HG03025 (cell line): Measurements from ENCODE around the gene DDX10.
"Not testable (repeated sequence)": the region's sequence is repeated elsewhere in the genome, so short reads cannot be mapped to it uniquely, and the experiment has no call there.

ENCODE experiments used
- ATAC-seq: cut with Tn5 transposase; IDR thresholded peaks from one replicate; pipeline ENCODE4 v1.9.1; 2021; ENCODE audit warnings: mild to moderate bottlenecking, moderate library complexity; ENCODE audit not compliant: unreplicated experiment, low FRiP score

Gene DDX10

DNA sequence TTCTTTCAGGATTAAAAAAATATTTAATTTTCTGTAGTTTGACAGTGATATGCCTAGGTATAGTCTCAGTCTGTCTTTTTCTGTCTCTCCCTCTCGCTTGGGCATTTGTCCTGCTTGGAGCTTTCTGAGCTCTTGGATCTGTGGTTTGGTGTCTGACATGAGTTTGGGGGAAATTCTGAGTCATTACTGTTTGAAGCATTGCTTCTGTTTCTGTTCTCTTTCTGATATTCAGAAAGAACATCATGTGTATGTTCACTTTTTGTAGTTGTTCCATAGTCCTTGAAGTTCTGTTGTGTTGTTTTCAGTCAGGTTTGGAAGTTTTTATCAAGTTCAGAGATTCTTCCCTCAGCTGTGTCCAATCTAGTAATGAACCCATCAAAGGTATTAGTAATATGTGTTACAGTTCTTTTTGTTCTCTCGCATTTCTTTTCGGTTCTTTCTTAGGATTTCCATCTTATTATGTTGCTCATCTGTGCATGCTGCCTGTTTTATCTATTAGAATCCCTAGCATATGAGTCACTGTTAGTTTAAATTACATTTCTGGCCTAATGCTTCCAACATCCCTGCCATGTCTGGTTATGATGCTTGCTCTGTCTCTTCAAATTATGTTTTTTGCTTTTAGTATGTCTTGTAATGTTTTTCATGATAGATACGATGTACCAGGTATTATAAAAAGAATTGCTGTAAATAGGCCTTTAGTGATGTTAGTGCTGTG lies 48.4 kb downstream of the DDX10 start:
- ATAC-seq, result peak; percentile 56

DNA sequence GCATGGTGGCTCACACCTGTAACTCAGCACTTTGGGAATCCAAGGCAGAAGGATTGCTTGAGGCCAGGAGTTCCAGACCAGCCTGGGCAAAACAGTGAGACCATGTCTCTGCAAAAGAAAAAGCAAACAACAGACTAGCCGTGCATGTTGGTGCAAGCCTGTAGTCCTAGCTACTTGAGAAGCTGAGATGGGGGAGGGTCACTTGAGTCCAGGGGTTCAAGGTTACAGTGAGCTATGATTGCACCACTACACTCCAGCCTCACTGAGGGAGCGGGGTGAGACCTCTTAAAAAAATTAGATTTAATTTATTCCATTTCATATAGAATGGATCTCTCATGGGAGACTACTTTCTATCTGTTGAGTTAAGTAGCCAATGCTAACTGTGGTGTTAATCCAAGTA lies 50.4 kb downstream of the DDX10 start:
- ATAC-seq, result no peak

DNA sequence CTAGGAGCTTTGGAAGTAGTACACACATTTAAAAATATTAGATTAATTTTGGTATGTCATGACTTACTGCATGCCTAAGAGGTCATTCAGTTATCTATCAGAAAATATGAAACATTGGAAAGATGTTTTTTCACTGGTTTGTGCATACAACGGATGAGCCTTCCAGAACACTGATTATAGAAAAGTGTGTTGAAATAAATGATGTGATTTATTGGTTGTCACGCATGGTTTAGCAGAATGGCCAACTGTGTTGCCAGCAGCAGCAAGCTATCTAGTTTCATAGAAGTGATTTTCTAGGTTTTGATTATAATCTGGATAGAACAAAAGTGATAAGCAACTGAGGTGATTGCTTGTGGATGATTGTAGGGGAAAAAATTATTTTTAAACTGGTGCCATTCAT lies 53.6 kb downstream of the DDX10 start:
- ATAC-seq, result no peak

DNA sequence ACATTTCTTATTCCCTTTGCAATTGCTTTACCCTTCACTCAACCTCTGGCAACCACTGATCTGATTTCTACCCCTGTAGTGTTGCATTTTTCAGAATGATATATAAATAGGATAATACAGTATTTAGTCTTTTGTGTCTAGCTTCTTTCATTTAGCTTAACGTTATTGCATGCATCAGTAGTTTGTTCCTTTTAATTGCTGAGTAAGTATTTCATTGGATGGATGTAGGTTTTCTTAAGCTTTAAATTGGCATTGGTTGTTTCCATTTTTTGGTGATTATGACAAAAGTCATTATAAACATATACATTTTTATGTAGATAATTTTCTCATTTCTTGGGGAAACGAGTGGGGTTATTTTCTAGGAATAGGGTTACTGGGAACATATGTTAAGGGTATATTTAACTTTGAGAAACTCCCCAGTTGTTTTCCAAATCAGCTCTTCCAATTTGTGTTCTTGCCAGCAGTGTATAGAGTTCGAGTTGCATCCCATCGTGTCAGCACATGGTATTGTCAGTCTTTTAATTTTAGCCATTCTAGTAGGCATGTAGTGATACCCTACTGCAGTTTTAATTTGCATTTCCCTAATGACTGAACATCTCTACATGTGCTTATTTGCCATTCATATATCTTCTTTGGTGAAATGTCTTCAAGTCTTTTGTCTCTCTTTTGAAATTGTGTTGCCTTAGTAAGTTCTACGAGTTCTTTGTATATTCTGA lies 60.3 kb downstream of the DDX10 start:
- ATAC-seq, result no peak

DNA sequence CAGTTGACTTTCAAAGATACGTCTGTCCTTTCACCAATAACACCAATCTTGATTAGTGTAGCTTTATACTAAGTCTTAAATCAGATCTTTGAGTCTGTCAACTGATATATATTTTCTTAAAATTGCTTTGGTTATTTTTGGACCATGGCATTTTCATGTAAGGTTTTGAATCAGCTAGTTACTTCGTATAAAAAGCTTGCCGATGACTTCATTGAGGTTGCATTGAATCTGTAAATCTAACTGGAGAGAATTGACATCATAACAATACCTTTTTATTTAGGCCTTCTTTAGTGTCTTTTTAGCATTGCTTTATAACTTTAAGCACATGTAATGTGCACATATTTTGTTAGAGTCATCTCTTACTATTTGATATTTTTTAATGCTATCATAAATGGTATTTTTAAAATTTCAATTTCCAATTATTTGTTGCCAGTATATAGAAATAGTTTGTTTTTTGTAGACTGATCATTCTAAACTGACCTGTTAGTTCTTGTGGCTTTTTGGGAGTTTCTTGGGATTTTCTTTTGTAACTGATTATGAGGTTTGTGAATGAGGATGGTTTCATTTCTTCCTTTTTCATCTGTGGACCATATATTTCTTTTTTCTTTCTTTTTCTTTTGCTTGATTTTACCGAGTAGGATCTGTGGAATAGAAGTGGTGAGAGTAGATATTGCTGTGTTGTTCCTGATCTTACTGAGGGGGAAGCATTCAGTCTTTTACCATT lies 61.4 kb downstream of the DDX10 start:
- ATAC-seq, result no peak

DNA sequence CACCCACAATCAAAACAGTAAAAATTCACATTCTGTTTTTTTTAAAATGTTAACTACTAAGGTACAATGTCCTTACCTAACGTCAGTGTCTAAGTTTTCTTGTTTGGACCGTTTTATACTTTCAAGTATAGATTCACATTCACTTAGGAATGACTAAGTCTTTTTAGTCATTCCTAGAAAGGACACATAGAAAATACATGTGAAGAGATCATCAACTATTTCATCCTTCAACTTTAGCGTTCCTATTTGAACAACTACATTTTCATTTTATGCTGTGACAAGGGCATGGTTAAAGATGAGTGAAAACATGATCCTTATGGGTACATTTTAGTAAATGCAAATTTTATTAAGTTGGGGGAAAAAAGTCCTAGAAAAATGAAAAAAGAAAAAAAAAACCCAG lies 62.8 kb downstream of the DDX10 start:
- no peak for ATAC-seq

DNA sequence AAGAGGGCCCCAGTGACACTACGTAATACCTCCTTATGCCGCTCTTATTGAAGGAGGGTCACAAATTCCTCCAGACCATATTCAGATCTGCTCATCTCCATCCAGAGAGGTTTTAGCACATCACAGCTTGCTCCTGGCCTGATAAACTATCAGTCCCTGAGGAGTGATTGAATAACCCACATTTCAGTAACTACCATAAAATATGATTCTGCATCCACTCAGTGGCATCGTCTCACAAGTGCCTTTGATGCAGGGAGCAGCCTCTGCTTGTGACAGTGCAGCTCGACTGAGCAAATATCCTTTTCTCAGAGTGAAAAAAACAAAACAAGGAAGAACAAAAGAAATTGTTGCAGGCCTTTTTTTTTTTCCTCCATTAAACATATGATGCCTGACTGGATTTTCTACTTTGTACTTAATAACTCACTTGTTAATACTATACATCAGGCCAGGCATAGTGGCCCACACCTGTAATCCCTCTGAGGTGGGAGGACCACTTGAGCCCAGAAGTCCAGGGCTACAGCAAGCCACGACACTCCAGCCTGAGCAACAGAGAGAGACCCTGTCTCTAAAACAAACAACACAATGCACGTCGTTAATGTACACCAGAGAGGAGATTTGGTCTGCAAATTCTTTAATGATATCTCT lies 64.5 kb downstream of the DDX10 start:
- ATAC-seq, result no peak

DNA sequence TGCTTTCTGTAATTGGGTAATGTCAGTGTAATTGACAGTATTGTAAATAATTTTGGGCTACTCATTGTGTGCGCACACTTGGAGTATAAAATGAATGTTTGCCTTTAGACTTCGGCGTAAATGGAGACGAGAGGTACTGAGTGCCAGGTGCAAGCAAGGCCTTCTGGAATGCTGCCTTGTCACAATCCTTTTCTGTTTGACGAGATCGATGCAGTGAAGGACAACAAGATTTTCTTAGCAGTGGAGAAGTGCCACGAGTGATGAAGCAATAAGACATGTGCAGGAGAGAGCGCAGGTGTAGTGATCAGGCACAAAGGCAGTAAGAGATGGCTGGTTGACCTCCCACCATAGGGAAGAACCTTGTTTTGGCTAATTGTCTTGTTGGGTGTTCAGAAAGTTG lies 67.5 kb downstream of the DDX10 start:
- no peak for ATAC-seq

DNA sequence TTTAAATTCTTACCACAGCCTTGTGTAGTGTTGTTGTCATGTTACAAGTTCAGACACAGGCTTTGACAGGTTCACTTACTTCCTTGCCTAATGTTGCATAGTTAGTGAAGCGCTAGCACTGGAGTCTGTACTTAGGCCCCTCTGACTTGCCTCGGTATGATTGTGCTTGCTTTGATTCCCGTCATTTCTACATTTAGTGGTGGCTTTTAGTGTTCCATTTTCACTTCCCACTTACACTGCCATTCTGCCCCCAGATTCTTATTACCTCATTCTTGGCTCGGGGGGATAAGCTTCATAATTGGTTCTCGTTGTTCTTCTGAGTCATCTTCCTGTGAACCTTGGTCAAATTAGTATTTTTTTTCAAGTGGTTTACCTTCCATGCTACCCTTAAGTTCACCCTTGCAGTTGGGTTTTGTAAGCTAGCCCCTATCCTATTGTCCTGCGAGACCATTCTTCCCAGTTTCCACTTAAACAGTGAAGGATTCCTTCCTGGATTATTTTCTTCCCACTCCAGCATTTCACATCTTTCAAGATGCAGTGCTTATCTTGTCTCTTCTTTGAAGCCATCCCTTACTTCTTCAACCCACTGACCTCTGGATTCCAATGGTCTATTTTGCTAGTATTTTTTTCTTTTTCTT lies 68.7 kb downstream of the DDX10 start:
- peak; percentile 85 for ATAC-seq

DNA sequence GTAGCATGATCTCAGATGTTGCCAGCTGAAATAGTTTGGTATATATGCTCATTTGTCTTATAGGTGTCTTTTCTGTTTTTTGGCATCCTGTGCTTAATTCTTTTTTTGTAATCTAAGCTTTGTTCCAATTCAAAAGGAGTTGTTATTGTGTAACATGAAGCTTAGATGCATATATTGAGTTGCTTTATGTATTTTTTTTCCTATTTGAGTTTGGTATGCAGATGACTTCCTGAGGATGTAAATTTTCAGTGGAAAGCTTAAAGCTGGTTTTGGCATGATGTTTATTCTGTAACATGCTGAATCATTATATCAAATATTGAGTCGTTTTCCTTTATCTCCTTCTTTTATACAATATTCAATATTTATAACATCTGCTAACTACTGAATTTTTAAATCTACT lies 69.4 kb downstream of the DDX10 start:
- no peak for ATAC-seq

DNA sequence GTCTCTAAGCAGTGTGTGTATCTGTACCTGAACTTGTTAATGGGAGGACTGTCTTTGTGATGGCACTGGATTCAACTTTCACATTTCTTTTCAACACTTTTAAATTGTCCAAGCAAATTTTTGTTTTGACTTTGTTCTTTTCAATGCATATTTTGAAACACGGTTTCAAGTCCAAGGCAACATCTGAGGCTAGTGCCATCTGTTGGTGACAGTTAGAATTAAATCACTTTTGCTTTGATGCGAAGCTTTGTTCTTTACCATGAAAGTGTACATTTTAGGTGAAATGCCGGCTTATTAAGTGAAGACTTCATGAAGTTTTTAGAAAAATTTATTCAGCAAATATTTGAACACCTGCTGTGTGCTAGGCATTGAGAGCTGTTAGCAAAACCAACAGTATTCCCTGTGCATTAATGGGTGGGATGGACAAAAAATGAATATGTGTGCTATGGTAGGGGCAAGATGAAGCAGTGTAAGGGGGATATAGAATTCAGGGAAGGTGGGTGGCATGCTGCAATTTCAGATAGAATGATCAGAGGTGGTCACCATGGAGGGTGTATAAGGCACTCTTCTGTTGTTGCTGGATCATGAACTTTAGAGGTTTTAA lies 70.2 kb downstream of the DDX10 start:
- ATAC-seq, result no peak

DNA sequence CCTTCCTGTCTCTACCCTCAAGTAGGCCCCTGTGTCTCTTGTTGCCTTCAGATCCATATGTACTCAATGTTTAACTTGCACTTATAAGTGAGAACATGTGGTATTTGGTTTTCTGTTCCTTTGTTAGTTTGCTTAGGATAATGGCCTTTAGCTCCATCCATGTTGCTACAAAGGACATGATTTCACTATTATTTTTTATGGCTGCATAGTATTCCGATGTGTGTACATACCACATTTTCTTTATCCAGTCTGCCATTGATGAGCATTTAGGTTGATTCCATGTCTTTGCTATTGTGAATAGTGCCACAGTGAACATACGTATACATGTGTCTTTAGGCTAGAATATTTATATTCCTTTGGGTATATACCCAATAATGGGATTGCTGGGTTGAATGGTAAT lies 75.3 kb downstream of the DDX10 start:
- ATAC-seq, result not testable (repeated sequence)

DNA sequence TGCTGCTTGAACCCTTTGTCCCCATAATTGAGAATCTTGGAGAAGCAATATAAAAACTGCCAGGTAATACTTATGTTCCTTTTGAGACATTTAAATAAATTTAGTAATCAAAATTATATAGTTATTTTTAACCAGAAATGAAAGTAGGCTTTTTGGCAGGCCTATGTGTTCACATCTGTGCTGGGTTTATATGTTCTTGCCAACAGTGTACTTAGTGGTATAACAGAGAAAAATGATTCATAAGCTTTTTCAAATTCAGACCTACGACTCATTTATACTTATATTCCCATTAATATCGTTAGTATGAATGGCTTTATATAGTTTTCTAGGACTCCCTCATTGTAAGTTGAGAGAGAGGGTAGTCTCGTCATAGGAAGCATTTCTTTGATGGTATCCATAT lies 79.0 kb downstream of the DDX10 start:
- no peak for ATAC-seq

DNA sequence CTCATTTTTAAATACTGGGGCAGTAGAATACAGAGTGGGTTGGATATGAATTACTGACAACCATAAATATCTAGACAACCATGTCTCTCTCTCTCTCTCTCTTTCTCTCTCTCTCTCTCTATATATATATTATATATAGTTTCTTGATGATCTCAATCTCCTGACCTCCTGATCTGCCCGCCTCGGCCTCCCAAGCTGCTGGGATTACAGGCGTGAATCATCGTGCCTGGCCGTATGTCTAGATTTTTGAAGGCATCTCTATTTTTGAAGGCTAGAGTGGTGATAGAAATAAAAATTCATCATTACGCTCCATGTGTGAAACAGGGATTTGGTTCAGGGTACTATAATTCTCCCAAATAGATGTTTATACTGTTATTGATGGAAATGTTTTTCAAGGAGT lies 84.1 kb downstream of the DDX10 start:
- no peak for ATAC-seq

DNA sequence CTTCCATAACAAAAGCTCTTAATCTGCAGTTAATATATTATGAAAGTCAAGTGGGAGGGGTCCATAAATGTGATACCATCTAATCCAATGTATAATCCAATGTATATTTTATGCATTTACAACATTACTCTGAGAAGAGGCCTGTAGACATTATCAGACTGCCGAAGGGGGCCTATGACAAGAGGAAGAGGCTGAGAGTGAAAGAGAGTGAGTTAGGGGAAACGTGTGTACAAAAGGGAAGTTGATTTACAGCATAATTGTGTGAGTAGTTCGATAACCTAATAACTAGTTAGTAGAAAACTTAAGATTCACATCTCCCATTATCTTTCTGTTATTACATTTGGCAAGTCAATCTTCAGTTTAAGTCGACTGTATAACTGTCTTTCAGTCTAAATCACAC lies 86.6 kb downstream of the DDX10 start:
- no peak for ATAC-seq

DNA sequence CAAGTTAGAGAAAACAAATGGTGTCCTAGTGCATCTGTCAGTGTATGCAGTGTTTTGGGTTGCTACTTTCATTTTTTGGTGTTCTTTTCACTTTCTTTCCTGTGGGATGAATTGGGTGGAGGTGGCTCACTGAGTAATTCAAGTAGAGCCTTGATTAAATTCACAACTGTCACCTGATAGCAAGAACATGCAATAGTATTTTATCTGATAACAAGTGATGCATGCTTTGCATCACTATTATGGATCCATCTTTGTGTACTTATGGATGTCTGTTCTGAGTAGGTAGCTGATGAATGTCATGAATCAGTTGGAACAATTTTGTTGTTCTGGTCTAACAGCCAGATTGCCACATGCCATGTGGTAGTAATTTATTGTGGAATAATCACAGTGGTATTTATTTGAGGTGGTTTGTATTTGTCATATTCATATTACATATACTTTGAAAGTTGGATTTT lies 87.5 kb downstream of the DDX10 start:
- no peak for ATAC-seq

DNA sequence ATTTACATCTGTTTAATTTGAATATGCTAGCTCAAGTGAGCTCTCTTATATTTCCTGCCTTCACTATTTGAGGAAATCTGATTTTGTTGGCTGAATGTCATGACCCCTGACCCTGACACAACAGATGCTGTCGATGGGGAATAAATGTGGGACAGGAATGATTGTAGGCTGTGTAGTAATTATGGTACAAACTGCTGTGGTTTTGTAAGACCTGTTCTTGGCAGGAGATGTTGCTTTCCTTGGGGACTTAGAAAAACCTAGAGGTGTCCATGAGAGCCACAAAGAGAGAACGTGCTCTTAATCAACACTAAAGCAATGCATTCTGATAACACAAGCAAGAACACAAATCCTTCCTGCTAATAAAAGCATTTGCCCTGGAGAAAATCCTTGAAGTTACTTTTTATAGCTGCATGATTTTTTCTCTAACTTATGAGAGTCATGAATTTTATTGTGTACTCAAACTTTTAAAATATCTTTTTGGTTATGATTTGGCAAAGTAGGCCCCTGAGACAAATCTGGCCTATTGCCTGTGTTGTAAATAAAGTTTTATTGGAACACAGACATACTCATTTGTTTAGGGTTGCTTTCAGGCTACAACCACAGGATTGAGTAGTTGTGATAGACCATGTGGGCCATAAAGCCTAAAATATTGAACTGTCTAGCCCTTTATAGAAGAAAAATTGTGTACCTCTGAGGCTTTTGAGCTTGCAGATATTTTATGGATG lies 90.2 kb downstream of the DDX10 start:
- ATAC-seq, result no peak

DNA sequence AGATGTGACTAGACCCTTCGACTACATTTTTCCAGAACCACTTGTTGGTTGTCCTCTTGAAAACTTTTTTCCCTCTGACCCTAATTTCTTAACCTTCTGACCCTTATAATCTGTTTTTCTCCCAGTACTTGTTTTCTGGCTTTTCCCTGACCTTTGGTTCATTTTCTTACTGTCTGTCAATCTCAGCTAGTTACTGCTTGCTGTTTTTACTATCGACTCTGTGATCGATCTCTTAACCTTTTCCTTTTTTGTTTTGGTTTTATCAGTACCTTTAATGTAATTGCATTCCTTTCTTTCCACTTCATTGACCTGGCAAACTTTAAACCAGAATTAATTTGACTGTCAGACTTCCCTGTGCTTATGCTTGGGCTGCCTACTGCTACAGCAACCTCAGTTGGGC lies 92.8 kb downstream of the DDX10 start:
- ATAC-seq, result no peak

DNA sequence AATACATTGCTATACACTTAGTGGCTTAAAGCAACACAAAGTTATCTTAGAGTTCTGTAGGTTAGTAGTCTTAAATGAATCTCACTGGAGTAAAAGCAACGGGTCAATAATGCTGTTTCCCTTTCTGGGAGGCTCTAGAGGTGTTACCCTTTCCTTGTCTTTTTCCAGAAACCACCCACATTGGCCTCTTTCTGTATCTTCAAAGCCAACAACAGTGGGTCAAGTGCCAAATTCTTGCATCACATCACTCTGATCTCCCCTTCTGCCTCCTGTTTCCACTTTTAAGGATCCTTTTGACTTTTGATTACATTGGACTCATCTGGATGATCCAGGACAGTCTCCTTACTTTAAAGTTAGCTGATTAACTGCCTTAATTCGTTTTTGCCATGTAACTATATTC lies 93.6 kb downstream of the DDX10 start:
- ATAC-seq, result no peak
